Nucleus accumbens (tissue), 56 donors: ENCODE measurements around the gene IZUMO4.
"Not testable (repeated sequence)": the region's sequence is repeated elsewhere in the genome, so short reads cannot be mapped to it uniquely, and the experiment has no call there.

Experiments used
- DNase-seq, 56 donors: peaks; one replicate each; lab custom pipeline; 2025; lab: John Stamatoyannopoulos, UW

The IZUMO4 gene

DNA sequence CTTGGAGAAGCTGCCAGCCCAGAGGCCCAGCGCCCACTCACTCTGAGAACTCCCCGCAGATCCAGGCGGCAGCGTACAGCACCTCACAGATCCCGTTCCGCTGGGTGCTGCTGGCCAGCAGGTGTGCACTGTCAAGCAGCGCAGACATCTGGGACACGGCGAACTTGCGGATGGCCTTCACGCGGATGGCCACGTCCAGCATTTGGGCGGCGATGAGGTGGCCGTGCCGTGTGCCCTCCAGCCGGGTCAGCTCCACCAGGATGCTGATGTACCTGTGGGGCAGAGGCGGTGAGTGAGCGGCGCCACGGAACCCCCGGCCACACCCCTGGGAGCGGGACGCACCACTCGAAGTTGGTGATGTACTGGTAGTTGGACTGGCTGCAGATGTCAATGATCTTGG is 24.1 kb downstream of the IZUMO4 start:
- no peak for DNase-seq

DNA sequence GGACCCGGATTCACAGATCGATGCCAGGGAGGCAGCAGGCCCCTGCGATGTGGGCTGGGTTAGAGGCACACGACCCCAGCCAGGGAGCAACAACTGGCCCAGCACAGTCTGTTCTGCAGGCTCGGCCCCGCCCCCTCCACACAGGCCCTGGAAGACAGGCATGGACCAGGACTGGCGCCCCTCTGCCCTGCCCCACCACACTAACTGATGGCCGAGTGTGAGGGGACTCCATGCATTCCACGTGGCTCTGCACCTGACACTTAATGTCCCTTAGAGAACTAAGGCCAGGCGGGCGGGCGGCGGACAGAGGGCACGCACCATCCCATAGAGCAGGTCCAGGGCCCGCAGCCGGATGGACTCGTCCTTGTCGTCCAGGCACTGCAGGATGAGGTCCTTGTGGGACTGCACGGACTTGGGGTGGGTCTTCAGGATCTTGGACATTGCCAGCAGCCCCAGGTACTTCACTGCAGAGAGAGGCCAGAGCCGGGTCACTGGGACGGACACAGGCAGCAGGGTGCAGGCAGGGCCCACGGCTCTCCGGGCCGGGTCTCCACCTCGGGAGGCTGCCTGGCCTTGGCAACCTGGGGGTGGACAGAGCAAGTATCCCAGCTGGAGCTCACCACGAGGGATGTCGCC is 24.8 kb downstream of the IZUMO4 start:
- DNase-seq = no peak

DNA sequence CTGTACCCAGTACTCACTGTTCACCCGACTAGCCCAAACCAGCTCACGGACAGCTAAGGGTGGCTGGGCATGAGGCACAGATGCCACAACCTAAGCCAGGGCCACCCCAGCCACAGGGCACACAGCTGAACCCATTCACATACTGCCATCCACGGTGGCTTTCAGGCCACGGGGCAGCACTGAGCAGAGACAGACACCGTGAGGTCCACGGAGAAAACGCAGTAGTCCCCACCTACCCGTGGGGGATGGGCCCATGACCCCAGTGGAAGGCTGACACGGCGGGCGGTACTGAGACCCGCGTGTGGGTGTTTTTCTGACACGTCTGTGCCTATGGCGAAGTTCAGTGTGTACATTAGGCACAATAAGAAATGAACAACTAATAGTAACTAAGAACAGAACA is 25.5 kb downstream of the IZUMO4 start:
- no peak for DNase-seq

DNA sequence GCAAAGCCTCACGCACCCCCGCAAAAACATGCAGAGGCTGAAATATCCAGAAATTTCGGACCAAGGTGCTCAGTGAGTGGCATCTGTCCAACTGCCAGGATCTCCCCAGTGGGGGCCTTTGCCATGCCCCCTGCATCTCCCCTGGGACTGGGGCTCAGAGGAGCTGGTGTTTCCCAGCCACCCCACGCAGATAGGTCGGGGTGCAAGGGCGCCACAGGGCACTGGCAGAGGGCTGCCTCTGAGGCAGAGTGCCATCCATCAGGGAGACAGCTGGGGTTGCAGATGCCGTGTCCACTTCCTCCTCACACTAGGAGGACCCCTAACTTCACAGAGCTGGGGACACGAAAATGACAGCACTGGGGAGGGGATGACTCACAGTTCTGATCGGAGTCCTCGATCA is 26.3 kb downstream of the IZUMO4 start:
- no peak for DNase-seq

DNA sequence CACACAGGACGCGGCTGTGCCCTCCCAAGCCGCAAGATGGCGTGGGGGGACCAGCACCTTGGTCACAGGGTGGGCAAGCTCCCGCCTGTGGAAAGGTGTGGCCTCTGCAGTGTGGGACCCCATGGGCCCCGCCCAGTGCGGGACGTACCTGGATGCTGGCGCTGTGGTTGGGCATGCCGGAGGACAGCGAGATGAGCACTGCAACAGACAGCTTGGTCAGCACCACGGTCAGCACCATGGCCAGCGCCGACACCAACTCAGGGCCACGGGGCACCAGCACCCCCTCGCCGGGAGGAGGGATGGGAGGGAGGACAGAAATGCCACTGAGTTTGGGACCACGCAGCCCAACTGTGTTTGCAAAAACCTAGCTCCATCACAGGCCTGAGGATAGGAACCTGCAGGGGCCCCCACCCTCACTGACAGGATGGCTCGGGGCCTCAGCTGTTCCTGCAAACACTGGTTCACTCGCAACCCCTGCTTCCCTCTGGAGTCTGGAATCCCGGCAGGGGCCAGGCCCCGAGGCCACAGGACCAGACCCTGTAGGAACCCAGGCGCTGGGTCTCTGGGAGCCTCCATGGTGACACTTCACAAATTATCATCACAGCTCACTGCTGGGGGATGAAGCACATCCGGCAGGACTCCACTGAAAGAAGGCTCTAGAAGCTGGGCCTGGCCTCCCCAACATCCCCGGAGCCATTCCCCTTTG is 27.1 kb downstream of the IZUMO4 start:
- DNase-seq = no peak

DNA sequence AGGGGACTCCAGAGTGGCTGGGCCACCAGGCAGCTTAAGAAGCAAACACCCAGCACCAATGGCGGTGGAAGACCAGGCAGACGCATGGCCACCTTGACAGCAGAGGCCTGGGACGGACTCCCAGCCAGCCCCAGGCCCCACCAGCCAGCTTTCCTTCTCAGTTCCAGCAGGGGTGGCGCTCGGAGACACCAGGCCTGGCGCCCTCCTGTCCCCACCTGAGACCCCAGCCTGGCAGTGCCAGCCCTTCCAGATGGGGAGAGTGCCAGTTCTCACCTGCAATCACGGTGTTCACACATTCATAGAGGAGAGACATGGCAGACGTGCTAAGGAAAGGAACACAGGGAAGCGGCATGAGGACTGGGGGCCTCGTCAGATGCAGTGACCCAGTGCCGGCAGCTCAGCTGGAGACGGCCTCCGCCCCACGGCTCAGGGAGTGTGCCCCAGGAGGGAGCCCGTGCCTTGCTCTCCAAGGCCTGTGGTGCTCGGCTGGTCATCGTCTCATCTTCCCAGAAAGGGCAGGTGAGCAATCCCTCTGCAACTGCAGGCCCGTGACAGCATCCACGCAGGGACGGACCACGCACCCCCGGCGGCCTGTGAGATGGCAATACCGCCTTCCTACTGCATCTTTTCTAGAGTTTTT is 30.3 kb downstream of the IZUMO4 start:
- no peak for DNase-seq

DNA sequence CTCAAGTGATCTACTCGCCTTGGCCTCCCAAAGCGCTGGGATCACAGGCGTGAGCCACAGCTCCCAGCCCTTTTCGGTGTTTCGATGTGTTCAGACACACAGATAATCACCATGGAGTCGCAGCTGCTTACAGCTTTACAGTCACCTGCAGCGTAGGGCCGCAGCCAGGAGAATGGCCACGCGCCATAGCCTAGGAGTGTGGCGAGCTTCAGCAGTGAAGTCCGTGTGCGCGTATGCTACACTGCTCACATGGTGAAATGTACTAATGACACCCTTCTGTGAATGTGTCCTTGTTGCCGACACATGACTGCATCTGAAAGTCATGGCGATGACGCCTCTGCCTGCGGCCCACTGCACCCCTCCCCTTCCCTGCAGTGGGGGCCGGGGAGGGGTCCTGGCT is 31.0 kb downstream of the IZUMO4 start:
- DNase-seq = no peak

DNA sequence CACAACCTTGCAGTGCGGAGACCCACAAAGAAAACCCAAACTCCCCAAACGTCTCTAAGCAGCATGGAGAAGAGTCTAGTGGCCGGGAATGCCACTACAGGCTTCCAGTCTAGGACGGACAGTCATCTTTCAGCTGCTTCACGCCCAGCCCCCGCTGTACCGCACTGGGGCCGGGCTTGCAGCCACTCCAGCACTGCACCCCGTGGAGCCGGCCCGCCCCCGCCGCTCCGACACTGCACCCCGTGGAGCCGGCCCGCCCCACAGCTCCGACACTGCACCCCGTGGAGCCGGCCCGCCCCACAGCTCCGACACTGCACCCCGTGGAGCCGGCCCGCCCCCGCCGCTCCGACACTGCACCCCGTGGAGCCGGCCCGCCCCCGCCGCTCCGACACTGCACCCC is 31.5 kb downstream of the IZUMO4 start:
- not testable (repeated sequence) for DNase-seq

DNA sequence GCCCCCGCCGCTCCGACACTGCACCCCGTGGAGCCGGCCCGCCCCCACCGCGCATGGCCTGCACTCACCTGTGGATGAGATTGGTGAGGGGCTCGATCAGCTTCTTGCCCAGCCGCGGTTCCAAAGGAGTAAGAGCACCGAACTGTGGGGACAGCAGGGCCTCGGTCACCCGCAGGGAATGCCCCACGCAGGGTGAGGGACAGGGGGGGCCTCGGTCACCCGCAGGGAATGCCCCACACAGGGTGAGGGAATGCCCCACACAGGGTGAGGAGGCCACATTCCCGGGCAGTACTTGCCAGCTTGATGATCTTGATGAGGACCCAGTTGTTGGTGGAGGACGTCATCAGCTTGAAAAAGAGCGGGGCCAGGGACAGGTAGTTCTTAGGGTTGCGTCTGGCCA is 32.3 kb downstream of the IZUMO4 start:
- no peak for DNase-seq

DNA sequence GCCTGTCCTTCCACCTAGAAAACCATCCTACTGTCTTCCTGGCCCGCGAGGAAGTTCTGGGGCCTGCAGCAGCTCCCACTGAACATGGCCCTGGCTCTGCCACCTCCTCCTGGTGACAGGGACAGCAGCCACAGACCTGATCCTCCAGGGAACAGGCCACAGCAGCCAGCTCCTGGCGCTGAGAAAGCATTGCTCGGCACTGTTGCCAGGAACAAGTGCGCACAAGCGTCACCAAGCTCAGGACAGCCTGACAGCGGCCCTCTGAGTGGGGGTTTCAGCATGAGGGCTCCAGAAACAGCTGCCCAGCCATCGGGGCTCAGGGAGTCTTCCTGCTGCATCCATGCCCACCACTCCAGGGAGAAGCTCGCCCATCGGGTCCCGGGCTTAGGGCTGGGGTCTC is 32.8 kb downstream of the IZUMO4 start:
- peak in 8 of 56 donors; percentile 2 to 27 (median 15) for DNase-seq

DNA sequence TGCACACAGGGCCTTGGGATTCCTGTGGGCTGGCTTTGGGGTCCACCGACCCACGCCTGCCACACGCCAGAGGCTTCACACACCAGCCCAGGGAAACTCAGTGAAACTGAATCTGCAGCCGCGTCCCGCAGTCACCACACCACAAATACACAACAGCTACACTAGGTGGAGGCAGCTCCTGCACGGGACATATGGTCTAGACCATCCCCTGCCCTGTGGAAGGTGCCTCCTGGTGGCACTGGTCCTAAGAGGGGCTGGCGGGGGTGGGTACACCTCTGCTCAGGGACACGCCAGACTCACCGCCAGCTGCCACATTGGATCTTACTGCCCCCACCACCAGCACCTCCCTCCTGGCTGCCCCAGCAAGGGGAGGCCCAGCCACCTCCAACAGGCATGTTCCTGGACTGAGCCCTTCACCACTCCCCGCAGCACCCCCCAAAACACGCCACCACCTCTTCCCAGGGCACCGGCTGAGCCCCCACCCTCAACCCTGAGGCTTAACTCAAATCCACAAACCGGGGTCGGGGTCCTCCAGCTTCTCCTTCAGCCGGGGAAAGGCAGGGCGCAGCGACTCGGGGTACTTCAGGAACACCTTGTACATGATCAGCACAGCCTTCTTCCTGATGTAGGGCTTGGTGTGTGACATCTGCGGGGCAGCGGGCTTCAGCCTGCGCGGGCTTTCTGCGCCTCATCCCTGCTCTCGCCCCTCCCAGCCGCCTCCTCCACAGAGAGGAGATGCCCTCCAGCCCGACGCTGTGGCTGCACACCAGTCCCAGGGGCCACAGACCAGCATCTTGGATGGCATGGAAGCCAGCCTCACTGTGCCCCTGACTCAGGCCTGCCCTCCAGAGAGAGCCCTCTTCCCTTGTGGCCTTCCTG is 33.4 kb downstream of the IZUMO4 start:
- DNase-seq = no peak

DNA sequence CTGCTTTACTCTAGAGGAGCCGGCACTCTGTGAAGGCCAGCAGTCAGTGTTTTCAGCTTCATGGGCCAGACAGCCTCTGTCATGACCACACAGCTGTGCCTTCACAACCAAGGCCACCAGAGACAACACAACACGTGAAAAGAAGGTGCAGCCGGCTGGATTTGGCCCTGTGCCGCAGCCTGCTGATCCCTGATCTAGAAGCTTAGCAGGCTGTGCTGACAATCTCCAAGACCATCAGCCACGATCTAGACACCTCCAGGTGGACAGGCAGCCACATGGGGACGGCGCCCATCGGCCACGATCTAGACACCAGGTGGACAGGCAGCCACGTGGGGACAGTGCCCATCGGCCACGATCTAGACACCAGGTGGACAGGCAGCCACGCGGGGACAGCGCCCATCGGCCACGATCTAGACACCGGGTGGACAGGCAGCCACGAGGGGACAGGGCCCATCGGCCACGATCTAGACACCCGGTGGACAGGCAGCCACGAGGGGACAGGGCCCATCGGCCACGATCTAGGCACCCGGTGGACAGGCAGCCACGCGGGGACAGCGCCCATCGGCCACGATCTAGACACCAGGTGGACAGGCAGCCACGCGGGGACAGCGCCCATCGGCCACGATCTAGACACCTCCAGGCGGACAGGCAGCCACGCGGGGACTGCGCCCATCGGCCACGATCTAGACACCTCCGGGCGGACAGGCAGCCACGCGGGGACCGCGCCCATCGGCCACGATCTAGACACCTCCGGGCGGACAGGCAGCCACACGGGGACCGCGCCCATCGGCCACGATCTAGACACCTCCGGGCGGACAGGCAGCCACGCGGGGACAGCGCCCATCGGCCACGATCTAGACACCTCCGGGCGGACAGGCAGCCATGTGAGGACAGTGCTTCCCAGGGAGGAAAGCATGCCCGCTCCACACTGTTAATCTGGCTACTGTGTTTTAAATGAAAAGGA is 34.6 kb downstream of the IZUMO4 start:
- not testable (repeated sequence) for DNase-seq

DNA sequence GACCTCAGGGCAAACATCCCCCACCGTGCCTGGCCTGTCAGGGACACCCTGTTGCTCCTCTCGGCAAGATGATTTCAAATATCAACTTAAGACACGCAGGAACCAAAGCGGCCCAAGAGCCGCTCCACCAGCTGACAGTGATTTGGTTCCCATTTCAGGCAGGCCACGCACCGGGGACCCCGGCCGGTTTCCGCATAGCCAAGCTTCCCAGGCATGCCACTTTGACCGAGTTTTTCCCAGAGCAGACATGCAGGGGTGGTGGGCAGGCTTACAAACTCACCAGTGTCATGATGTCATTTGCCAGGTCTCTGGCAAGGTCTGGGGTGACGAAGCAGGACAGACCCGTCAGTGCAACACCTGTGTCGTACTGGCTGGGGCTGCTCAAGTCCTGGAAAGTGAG is 35.5 kb downstream of the IZUMO4 start:
- DNase-seq = no peak

DNA sequence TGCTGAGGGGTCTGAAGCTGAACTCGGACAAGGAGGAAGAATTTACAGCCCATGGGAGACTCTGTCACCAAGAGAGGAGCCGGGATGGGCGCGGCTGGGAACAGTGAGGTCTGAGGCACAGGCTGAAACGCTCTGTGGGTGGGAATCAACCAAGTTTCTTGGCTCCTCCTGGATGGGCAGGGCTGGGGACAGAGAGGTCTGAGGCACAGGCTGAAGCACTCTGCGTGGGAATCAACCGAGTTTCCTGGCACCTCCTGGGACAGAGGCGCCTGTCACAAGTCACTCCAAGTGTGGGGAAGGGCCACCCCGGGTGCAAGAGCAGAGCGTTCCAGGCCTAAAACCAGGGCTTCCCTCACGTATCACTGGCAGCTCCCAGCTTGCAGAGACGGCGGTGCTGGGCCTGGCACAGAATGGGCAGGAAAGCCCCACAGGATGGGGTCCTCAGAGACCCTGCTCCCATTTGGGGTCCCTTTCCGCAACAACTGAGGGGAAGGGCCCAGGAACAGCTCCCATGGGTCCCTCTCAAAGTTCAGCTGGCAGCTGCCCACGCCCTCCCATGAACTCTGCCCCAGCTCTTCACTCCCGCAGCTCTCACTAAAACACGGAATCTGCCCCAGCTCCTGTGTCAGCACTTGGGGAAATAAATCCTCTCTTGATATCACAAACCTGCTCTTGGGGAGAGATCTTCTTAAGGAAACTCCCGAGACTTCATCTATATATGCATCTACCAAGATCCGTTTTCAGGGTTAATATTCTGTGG is 36.2 kb downstream of the IZUMO4 start:
- no peak for DNase-seq

DNA sequence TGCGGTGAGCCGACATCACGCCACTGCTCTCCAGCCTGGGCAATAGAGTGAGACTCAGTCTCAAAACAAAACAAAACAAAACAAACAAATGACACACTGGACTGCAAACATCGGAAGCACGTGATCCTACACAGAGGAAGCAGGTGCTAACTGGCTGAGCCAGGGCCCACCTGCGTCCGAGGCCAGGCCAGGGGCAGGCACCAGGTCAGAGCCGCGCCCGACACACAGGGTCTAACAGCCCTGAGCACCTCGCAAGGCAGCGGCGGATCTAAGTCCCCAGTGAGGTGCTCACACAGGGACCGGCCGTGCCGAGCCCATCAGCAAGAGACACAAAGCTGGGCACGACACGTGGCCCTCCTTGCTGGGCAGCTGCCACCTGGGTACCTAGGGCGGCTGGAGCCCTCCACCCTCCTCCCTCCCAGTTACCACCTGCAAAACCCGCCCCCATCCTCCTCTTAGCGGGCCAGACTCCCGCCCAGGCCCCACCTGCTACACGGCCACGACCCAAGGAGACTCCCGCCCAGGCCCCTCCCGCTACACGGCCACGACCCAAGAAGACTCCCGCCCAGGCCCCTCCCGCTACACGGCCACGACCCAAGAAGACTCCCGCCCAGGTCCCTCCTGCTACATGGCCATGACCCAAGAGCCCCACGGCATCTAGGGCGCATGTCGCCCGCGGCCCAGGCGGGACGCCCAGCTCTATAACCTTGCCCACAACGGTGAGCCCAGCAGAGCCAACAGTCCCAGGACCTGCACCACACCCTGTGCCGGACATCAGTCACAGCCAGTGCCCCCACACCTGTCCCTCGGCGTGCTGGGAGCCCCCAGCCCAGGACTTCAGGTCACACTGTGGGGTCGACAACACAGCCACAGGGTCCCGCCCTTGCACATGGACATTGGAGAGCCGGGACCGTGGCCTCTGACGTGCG is 39.0 kb downstream of the IZUMO4 start:
- no peak for DNase-seq

DNA sequence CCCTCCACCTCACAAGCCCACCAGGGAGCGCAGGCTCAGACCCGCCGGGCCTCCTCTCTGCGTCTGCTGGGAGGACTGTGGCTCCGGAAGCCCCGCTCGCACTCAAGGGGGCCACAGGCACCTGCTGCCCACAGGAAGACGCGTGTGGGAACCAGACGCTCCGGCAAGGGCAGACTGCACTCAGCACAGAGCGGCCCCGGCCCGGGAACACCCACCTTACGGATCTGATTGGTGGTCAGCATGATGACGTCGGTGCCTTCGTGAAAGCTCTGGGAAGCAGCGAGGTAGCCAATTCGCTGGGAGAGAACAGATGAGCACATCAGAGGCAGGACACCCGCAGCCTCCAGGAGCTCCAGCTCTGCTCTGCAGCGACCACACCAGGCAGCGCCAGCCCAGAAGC is 40.1 kb downstream of the IZUMO4 start:
- DNase-seq = no peak

DNA sequence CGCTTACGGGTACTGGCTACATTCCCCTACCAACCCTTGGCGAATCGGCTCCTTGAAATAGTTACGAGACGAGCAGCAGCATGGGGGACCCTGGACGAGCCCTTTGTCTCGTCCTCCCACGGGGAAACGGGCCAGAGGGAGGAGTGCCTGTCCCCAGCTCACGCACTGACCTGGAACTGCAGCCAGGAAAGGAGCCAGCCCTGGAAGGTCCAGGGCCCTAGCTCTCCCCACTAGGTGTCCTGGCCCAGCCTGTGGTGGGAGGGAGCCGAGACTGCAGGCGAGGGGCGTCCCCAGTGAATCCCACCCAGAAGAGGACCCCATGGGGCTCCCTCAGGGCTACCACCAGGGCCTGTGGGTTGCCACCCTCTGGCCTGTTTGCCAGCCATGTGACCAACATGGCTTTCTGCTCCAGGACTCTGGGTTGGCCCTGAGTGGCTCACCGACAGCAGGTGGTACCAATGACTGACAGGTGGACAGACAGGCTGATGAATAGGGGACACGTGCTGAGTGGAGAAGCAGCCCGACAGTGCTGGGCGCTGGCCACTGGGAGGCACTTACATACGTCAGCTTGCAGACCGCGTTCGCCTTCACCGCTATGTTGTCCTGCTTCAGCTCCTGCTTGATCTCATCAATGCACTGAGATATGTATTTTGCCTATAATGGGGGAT is 41.5 kb downstream of the IZUMO4 start:
- peak in 7 of 56 donors; percentile 8 to 44 (median 21) for DNase-seq
